Cortex of kidney (tissue), 1 donor: ENCODE data around the gene GALNT4.

Source experiments
- DNase-seq: peaks from one replicate; lab custom pipeline; 2025; lab: John Stamatoyannopoulos, UW

Gene GALNT4

GRCh38 chr12:89493670-89494302, 30.8 kb downstream of the GALNT4 start:
- DNase-seq: no peak

- DNase-seq: no peak
These were observed 31.7 kb downstream of the GALNT4 start for GRCh38 chr12:89492883-89493282.

GRCh38 chr12:89490922-89491321, 33.7 kb downstream of the GALNT4 start:
- no peak for DNase-seq

GRCh38 chr12:89486264-89486663, 38.3 kb downstream of the GALNT4 start:
- no peak for DNase-seq

GRCh38 chr12:89484470-89484869, 40.1 kb downstream of the GALNT4 start:
- no peak for DNase-seq

GRCh38 chr12:89481213-89481914, 43.2 kb downstream of the GALNT4 start:
- DNase-seq: no peak

GRCh38 chr12:89479982-89480381, 44.6 kb downstream of the GALNT4 start:
- DNase-seq: no peak

- DNase-seq: no peak
These were observed 46.8 kb downstream of the GALNT4 start for GRCh38 chr12:89477633-89478279.

GRCh38 chr12:89476904-89477595, 47.5 kb downstream of the GALNT4 start:
- no peak for DNase-seq

GRCh38 chr12:89476232-89476631, 48.4 kb downstream of the GALNT4 start:
- no peak for DNase-seq

- DNase-seq: no peak
These were observed 49.2 kb downstream of the GALNT4 start for GRCh38 chr12:89475203-89475990.

- DNase-seq: no peak
These were observed 50.0 kb downstream of the GALNT4 start for GRCh38 chr12:89474615-89475014.
